Renal cortical epithelial cell (primary cell): Measurements from ENCODE around the gene C20orf96. TPM values are rescaled to one million over a fixed set of nuclear protein-coding genes. Genes with fewer than 3 reads are reported as not detected.
"Not testable (repeated sequence)": the region's sequence is repeated elsewhere in the genome, so short reads cannot be mapped to it uniquely, and the experiment has no call there.

ENCODE experiments used
- DNase-seq: peaks from one replicate; pipeline ENCODE4 v3.0.0-alpha.2; 2011; ENCODE audit warnings: low read depth
- total RNA-seq: library from RNA; depleted of rRNA; stranded (reverse); fragments of >200 nt; gene quantifications from 2 replicates; pipeline ENCODE4 v1.2.3, GENCODE V29; 2014

Gene C20orf96
- total RNA-seq: 1.9 and 8.5 TPM in 2 replicates

DNA sequence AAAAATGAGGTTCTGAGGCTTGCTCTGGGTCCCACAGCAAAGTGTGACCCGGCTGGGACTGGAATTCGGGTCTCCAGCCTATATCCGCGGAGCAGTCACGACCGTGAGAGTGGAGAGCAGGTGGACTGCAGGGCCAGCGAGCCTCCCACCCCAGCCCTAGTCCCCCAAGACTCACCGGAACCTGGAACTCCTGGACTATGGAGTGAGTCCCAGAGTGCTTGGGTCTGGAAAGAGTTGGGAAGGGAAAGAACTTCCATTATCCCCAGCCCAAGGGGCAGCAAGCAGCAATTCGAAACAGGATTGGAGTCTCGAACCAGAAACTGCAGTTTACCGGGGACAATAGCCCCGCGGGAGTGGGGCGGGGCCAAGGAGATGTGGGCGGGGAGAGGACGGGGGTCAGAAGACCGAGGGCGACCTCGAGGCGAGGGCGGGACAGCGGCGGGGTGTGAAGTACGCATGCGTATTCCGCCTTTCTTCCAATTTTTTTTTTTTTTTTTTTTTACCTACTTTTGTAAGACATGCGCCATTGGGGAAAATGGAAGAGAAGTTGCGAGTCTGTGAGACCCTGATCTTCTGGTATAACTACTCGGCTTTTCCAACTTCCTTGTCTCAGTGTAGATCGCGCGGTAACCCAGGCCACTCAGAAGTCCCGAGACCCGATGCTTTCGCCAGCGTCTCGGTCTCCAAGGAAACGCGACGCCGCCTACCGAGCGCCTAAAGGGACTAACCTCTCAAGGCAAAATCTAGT lies at the start of gene C20orf96:
Gene C20orf96, minus strand, starts transcription at position 667 of the 748 bp plus-strand sequence. Its CDS starts 140 bp downstream, at position 527.
- peak; percentile 89 for DNase-seq

DNA sequence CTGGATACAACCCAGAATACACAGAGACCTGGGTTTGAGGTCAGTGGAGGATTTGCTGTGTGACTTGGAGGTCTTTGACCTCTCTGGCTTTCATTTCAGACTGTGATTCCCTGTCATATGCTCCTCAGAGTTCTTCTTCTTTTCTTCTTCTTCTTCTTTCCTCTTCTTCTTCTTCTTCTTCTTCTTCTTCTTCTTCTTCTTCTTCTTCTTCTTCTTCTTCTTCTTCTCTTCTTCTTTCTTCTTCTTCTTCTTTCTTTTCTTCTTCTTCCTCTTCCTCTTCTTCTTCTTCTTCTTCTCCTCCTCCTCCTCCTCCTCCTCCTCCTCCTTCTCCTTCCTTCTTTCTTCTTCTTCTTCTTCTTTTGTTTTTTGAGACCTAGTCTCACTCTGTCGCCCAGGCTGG lies 45.5 kb upstream of the C20orf96 start:
- not testable (repeated sequence) for DNase-seq

- DNase-seq: no peak
Measured at GRCh38 chr20:334578-334977, 44.0 kb upstream of the C20orf96 start.

DNA sequence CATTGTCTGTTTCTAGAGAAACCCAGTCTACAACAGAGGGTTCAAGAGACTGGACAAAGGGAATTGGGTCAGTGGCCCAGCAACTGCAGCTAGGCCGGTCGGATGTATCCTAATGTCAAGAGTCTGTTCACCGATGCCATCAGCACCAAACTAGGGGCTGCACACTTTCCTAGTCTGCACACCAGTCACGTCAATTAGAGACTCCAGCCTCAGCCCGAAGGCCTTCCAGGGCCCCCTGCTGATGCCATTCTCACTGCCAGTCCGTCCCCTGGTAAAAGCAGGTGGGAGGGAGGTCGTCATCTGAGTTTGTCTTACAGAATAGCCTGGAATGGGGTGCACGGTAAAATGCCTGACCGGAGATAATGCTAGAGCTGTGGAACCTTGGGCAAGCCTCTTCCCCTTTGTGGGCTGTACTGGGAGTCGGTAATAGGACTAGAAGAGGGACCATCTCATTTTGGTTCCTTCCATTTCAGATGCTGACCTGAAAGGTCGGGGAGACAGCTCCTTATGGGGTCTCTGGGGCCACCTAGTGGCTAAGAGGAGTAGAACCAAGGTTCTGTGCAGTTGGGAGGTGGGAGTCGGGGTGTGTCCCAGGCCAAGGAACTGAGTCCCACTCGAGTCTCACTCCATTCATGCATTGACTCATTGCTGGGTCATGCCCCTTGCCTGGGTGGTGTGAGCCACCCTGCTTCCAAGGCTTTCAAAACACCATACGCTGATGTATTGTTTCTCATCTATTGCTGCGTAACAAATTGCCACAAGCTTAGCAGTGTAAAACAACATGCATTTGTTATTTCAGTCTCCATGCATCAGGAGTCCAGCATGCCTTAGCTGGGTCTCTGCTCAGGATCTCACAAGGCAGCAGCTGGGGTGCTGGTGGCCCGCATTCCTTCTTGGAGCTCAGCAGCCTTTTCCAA lies 39.9 kb upstream of the C20orf96 start:
- DNase-seq: peak; percentile 54

DNA sequence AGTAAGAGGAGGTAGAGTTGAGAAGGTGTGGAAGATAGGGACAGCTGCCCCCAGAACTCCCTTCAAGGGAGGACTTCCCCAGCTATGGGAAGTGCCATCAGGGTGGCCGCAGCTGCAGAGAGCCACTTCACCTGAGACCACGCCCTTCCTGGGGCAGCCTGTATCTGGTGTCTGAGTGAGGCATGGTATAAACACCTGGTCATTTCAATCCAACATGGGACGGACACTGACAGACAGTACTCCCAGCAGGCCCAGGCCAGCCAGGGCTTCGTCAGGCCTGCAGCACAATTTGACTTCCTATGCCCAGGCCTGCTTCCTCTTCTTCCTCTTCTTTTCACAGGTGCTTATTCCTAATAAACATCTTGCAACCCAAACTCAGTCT lies 39.3 kb upstream of the C20orf96 start:
- no peak for DNase-seq

DNA sequence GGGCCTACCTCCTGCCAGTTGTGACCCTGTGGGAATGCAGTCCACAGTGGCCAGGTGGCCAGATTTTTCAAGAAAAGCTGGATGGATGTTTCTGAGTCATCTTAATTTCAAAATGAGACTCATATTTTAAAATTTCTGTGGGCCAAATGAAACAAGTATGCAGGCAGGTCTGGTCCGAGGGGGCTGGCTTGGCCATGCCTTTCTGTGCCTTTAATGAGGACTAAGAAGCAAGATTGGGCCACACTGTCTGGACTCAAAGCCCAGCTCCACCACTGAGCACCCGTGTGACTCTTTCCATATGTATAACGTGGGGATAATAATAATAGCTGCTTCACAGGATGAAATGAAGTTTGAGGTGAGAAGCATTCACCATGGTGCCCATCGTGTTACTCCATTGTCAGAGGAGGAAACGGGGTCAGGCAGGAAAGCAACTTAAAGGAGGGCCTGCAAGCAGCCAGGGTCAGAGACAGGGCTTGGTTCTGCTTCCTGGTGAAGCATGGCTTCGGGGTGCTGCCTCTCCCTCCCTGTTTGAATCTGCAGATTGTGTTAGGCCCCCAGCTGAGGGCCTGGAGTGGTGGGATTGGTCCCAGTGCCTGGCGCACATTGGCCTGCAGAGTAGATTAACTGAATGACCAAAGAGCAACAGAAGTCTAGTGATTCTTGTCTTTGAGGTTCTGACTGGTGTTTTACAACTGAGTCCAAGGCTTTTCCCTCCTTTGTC lies 38.6 kb upstream of the C20orf96 start:
- no peak for DNase-seq

DNA sequence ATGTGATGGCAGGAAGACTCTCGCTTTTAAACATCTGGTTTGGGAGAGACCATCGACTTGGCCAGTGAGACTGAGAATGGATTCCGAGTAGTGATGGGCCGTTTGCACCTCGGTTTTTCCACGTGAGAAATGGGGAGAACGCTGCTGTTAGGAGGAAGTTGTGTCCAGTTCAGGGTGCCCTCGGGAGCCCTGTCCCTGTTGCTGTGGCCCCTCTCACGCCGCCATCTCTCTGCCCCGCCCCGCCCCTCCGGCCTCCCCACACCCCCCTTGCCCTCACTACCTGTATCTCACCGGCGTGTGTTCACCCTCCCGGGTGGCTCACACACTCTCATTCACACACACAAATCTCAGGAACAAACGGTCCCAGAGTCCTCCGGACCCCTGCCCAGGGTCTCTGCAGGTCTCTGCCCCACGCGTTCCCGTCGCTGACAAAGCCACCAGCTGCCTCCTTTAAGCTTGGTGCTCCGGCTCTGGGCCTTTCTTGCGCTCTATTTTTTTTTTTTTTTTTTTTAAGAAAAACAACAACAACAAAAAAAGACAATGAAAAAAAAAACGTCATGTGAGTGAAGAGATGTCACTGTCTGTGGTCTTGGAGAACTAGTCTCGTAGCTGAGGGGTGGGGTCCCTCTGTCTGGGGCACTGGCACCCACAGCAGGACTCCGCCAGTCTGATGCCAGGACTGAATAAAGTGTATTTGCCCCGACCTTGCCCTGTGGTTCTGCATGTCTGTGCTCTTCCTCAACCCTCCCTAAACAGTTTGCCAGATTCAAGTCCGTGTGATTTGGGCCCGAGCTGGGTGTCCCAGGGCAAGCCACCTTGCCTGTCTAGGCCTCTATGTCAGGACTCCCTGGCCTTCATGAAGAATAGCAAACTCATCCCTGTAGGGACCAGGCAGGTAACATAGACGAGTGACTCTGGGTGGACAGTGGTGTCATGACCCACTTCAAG lies 37.8 kb upstream of the C20orf96 start:
- DNase-seq: no peak

DNA sequence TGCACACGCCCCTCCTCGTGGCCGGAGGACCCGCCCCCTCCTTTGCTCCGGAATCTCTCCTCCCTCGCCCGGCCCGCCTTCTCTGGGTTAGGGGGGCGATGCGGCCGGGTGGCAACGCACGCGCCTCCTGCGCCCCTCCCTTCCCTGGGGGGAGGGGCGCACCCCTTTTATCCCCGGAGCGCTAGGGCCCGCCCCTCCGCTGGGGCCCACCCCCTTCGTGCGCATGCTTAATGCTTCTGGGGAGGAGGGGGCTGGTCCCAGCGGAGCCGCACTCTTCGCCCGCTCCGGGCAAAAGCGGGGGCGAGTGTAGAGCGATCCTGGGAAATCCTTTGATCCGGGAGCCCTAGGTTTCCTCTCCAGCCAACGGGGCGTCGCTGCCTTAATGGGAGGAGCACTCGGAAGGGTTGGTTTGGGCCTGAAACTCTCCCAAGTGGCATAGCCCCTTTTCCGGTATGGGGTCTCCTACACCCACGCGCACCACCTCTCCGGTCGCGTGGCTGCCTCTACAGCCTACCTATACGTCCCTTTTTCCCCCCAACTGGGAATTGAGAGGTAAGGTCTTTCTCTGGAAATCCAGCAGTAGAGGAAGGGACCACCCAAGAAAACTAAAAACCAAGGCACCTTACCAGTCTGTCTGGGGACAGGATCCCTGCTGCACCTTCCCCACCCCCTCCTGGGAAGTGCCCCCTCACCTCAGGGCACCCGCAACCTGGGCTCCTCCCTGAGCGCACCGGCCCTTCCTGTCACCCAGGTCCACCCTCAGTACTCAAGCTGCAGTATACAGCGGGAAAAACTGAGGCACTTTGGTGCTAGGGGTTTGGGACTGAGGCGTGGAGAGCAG lies 36.9 kb upstream of the C20orf96 start:
- peak; percentile 79 for DNase-seq

- no peak for DNase-seq
Measured at GRCh38 chr20:326645-327185, 36.2 kb upstream of the C20orf96 start.

DNA sequence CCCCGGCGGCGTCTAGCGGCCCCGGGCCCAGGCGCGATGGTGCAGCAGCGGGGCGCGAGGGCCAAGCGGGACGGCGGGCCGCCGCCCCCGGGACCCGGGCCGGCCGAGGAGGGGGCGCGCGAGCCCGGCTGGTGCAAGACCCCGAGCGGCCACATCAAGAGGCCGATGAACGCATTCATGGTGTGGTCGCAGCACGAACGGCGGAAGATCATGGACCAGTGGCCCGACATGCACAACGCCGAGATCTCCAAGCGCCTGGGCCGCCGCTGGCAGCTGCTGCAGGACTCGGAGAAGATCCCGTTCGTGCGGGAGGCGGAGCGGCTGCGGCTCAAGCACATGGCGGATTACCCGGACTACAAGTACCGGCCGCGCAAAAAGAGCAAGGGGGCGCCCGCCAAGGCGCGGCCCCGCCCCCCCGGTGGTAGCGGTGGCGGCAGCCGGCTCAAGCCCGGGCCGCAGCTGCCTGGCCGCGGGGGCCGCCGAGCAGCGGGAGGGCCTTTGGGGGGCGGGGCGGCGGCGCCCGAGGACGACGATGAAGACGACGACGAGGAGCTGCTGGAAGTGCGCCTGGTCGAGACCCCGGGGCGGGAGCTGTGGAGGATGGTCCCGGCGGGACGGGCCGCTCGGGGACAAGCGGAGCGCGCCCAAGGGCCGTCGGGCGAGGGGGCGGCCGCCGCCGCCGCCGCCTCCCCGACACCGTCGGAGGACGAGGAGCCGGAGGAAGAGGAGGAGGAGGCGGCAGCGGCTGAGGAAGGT lies 35.5 kb upstream of the C20orf96 start:
- DNase-seq: peak; percentile 45

DNA sequence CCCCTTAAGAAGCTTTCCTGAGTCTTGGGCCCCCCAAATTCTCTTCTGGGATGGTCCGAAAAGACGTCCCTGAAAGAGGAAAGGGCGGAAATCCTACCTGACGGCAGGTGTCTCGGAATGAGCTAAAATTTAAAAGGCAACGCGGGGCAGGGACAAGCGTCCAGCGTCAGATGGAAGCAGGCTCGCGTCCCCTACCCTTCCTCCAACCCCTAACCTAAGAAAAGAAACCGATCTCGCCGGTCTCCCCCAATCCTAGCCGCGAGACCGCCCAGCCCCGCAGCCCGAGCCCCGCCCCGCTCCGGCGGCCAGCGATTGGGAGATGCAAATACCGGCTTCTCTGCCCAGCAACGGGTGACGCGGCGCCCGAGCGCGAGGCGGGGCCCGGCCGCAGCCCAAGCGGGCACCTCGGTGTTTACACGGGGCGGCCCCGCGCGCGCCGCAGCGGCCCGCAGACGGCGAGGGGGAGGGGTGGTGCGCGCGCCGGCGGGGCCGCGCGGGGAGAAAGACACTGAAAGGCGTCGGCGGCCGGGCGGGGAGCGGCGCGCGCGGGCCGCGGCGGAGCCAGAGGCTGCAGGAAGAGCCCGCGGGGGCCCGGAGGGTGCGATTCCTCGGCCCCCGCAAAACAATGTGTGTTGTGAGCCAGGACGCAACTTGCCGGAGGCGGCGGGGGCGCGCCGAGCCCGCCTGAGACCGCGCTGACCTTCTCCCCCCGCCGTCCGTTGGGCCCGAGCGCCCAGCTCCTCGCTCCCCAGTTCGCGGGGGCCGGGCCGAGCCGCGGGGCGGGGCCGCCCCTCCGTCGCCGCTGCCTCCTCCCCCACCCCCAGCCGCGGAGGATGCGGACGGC lies 34.7 kb upstream of the C20orf96 start, which contains the start of gene SOX12:
Gene SOX12, plus strand, starts transcription at position 508 of the 844 bp plus-strand sequence. CDS start 373 bp downstream, outside the sequence.
- peak; percentile 71 for DNase-seq

- DNase-seq: peak; percentile 70
Measured at GRCh38 chr20:324177-325044, 33.9 kb upstream of the C20orf96 start.

GRCh38 chr20:316316-317068 lies 25.9 kb upstream of the C20orf96 start:
- peak; percentile 29 for DNase-seq

DNA sequence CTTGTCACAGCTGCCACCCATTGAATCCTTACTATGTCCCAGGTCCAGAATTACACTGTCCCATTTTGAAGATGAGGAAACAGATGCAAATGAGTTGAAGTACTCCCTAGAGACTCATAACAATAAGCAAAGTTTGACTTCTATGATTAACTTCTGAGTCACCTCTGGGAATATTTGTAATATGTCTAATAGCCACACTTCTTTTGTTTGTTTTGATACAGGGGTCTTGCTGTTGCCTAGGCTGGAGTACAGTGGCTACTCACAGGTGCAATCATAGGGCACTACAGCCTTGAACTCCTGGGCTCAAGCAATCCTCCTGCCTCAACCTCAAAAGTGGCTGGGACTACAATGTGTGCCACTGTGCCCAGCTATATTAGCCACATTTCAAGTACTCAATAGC lies 23.4 kb upstream of the C20orf96 start:
- DNase-seq: peak; percentile 76

DNA sequence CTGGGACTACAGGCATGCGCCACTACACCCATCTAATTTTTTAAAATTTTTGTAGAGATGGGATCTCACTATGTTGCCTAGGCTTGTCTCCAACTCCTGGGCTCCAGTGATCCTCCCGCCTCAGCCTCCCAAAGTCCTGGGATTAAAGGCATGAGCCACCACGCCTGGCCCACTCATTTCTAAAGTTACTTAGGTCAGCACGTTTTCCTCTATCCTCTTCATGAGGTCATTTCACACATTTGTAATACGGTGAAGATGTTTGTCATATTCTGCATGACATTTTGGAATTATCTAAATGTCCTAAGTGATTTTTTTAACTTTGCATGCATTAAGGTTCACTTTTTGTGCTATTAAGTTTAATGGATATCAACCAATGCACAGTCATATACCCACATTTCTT lies 22.9 kb upstream of the C20orf96 start:
- no peak for DNase-seq

DNA sequence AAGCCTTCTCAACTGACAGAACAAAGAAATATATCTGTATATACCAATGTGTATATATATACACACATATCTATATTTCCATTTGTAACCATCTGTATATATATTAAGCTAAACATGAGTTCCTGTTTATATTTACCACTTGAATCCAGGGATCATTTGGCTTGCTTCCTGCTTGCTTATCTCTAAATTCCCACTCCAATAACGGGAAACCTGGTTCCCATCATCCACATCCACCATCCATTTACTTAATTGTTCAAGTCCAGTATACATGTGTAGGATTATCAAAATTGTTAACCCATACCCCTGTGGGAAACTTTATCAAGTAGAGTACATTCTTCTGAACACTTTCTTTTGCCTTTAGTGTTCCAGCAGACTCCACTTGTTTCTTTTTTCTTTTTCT lies 22.3 kb upstream of the C20orf96 start:
- no peak for DNase-seq
